ENCODE data around the gene CAND2.

GRCh38 chr3:12878141-12878574 is 81.7 kb downstream of the CAND2 start:
- TF ChIP-seq POLR2AphosphoS5 (IDR thresholded peaks at IDR 0.05; ENCODE audit: low read depth) = no peak
- TF ChIP-seq CTCF (conservative IDR thresholded peaks at IDR 0.05; ENCODE audit: low read depth in 2 of 2) = no peak
- no peak for TF ChIP-seq CREB1 (CRISPR knock-in tag; IDR thresholded peaks at IDR 0.05; ENCODE audit: low read depth)
- TF ChIP-seq EZH2 (IDR thresholded peaks at IDR 0.05; ENCODE audit: low read depth, unreplicated experiment) = no peak
- TF ChIP-seq EZH2phosphoT487 (IDR thresholded peaks at IDR 0.05; ENCODE audit: unreplicated experiment) = no peak
- no peak for TF ChIP-seq REST (IDR thresholded peaks at IDR 0.05; ENCODE audit: unreplicated experiment)
- TF ChIP-seq JUNB (IDR thresholded peaks at IDR 0.05; ENCODE audit: unreplicated experiment) = no peak
